H1 (cell line): ENCODE data around the gene GUCA2B. TPM values are rescaled to one million over a fixed set of nuclear protein-coding genes. Genes with fewer than 3 reads are reported as not detected.

Experiments
- CTCF ChIA-PET: fragments of 300-600 bp; sonication (Branson Sonifier 250); formaldehyde crosslinking; loops from one replicate; lab custom pipeline; 2021; ENCODE audit not compliant: partially characterized antibody; lab: Charles Lee
- POLR2A ChIA-PET: fragments of 300-600 bp; sonication (Branson Sonifier 250); formaldehyde crosslinking; loops from one replicate; lab custom pipeline; 2021; ENCODE audit warnings: inconsistent platforms; ENCODE audit not compliant: partially characterized antibody; lab: Charles Lee
- DNase-seq, 2 experiments: peaks; one replicate each; pipeline versions ENCODE4 v3.0.0 to v3.0.0-alpha.2; 2010 to 2022; ENCODE audit warnings: low spot score in 2 of 2, low read depth in 1 of 2, mixed read lengths in 1 of 2
- FAIRE-seq: peaks from 2 replicates; lab custom pipeline; 2011; peaks lifted over from hg19 to GRCh38; lab: Jason Lieb, UNC
- H2AFZ ChIP-seq: 2 replicates; pipeline ENCODE4 v1.8.1; 2012; ENCODE audit warnings: low read length, inconsistent platforms
- H2AK5ac ChIP-seq: 2 replicates; pipeline ENCODE4 v1.6.1; 2013; ENCODE audit warnings: low read depth, low read length
- H2BK120ac ChIP-seq: replicated peaks from 2 replicates; pipeline ENCODE3; 2013; ENCODE audit warnings: low read depth, low read length, inconsistent platforms
- H2BK12ac ChIP-seq: 2 replicates; pipeline ENCODE4 v1.6.1; 2013; ENCODE audit warnings: low read depth, low read length
- H2BK15ac ChIP-seq: 2 replicates; pipeline ENCODE4 v1.6.1; 2013; ENCODE audit warnings: low read length
- H2BK20ac ChIP-seq: 2 replicates; pipeline ENCODE4 v1.6.1; 2013; ENCODE audit warnings: low read length
- H2BK5ac ChIP-seq: 2 replicates; pipeline ENCODE4 v1.6.1; 2013; ENCODE audit warnings: low read depth, low read length
- H3K14ac ChIP-seq: 2 replicates; pipeline ENCODE4 v1.6.1; 2013; ENCODE audit warnings: inconsistent platforms; ENCODE audit not compliant: insufficient read length
- H3K18ac ChIP-seq: 2 replicates; pipeline ENCODE4 v1.6.1; 2013; ENCODE audit warnings: low read length; ENCODE audit errors: extremely low read depth
- H3K23ac ChIP-seq: 2 replicates; pipeline ENCODE4 v1.6.1; 2013; ENCODE audit warnings: inconsistent platforms; ENCODE audit not compliant: insufficient read length
- H3K23me2 ChIP-seq: 2 replicates; pipeline ENCODE4 v1.6.1; 2013; ENCODE audit warnings: low read depth, low read length
- H3K27ac ChIP-seq: 2 replicates; pipeline ENCODE4 v1.6.1; 2011; ENCODE audit warnings: low read depth, low read length, inconsistent platforms
- H3K27me3 ChIP-seq, 4 experiments: replicated peaks in 1 of 4; 1 replicate in 1 of 4; 2 replicates in 3 of 4; pipeline versions ENCODE4 v1.6.1 to v1.8.1; 2011 to 2013; ENCODE audit warnings: low read length in 3 of 4, mild to moderate bottlenecking in 3 of 4, inconsistent platforms in 2 of 4, mixed read lengths in 2 of 4, moderate library complexity in 1 of 4; ENCODE audit not compliant: control insufficient read depth in 3 of 4, insufficient read depth in 3 of 4; ENCODE audit errors: extremely low read depth in 1 of 4
- H3K36me3 ChIP-seq, 4 experiments: 2 replicates each; pipeline versions ENCODE4 v1.6.1 to v1.8.1; 2011 to 2013; ENCODE audit warnings: mild to moderate bottlenecking in 4 of 4, low read length in 3 of 4, moderate library complexity in 2 of 4, control low read depth in 1 of 4, inconsistent platforms in 1 of 4; ENCODE audit not compliant: insufficient read depth in 4 of 4, control insufficient read depth in 2 of 4
- H3K4ac ChIP-seq: replicated peaks from 2 replicates; pipeline ENCODE3; 2013; ENCODE audit warnings: low read length, low read depth, mixed read lengths, inconsistent platforms; ENCODE audit not compliant: insufficient read length
- H3K4me1 ChIP-seq, 4 experiments: replicated peaks in 1 of 4; 1 replicate in 1 of 4; 2 replicates in 3 of 4; pipeline versions ENCODE4 v1.6.1 to v1.8.1; 2011 to 2013; ENCODE audit warnings: low read length in 3 of 4, inconsistent platforms in 2 of 4, mixed read lengths in 1 of 4; ENCODE audit not compliant: insufficient read depth in 4 of 4, control insufficient read depth in 3 of 4
- H3K4me2 ChIP-seq, 2 experiments: 2 replicates each; pipeline versions ENCODE4 v1.6.1 to v1.8.1; 2011 to 2013; ENCODE audit warnings: low read depth in 2 of 2, low read length in 2 of 2, control low read depth in 1 of 2, inconsistent platforms in 1 of 2, mild to moderate bottlenecking in 1 of 2; ENCODE audit not compliant: insufficient read depth in 1 of 2
- H3K4me3 ChIP-seq, 4 experiments: fragments of 200-600, 300-600 bp in 1 of 4; sonication (generic), shearing (Covaris generic), sonication (Bioruptor Twin) in 1 of 4; 2 replicates each; pipeline versions ENCODE4 v1.5.1 to v1.8.1; 2011 to 2016; ENCODE audit warnings: low read length in 4 of 4, low read depth in 3 of 4, control low read depth in 2 of 4, inconsistent platforms in 2 of 4, mild to moderate bottlenecking in 2 of 4, mixed read lengths in 1 of 4, moderate library complexity in 1 of 4; ENCODE audit not compliant: insufficient read depth in 2 of 4; ENCODE audit errors: extremely low read depth in 1 of 4
- H3K56ac ChIP-seq: replicated peaks from 2 replicates; pipeline ENCODE3; 2013; ENCODE audit warnings: low read depth, mild to moderate bottlenecking, mixed read lengths, low read length, inconsistent platforms; ENCODE audit not compliant: insufficient read length
- H3K79me1 ChIP-seq: 2 replicates; pipeline ENCODE4 v1.6.1; 2013; ENCODE audit warnings: low read depth, low read length, control low read depth
- H3K79me2 ChIP-seq, 2 experiments: 2 replicates each; pipeline versions ENCODE4 v1.6.1 to v1.8.1; 2012 to 2013; ENCODE audit warnings: low read length in 2 of 2, mild to moderate bottlenecking in 2 of 2, inconsistent platforms in 1 of 2; ENCODE audit not compliant: insufficient read depth in 2 of 2, control insufficient read depth in 1 of 2
- H3K9ac ChIP-seq, 4 experiments: replicated peaks in 1 of 4; 1 replicate in 1 of 4; 2 replicates in 3 of 4; pipeline versions ENCODE4 v1.6.1 to v1.8.1; 2011 to 2013; ENCODE audit warnings: low read depth in 3 of 4, low read length in 3 of 4, control low read depth in 2 of 4, mild to moderate bottlenecking in 2 of 4, moderate library complexity in 2 of 4, inconsistent platforms in 1 of 4; ENCODE audit errors: extremely low read depth in 1 of 4
- H3K9me3 ChIP-seq, 2 experiments: 2 replicates each; pipeline versions ENCODE4 v1.6.1 to v1.8.1; 2012 to 2013; ENCODE audit warnings: mild to moderate bottlenecking in 2 of 2, moderate library complexity in 2 of 2, control low read depth in 1 of 2, inconsistent platforms in 1 of 2, low read depth in 1 of 2, low read length in 1 of 2, mixed read lengths in 1 of 2; ENCODE audit not compliant: insufficient read depth in 2 of 2
- H4K20me1 ChIP-seq, 2 experiments: replicated peaks in 1 of 2; 2 replicates each; pipeline versions ENCODE3 to v1.8.1; 2011 to 2013; ENCODE audit warnings: inconsistent platforms in 2 of 2, low read length in 2 of 2, mild to moderate bottlenecking in 1 of 2; ENCODE audit not compliant: insufficient read depth in 2 of 2, control insufficient read depth in 1 of 2
- H4K5ac ChIP-seq: 2 replicates; pipeline ENCODE4 v1.6.1; 2013; ENCODE audit warnings: low read length, low read depth, mixed read lengths, inconsistent platforms; ENCODE audit not compliant: insufficient read length
- H4K8ac ChIP-seq: 2 replicates; pipeline ENCODE4 v1.8.0; 2013; ENCODE audit warnings: mild to moderate bottlenecking, moderate library complexity, low read length, inconsistent platforms; ENCODE audit not compliant: insufficient read depth; ENCODE audit errors: extremely low read depth
- H4K91ac ChIP-seq: replicated peaks from 2 replicates; pipeline ENCODE3; 2013; ENCODE audit warnings: low read length, mixed read lengths, inconsistent platforms; ENCODE audit not compliant: insufficient read length
- BCL11A ChIP-seq, 2 experiments: IDR thresholded peaks; one replicate each; pipeline ENCODE4 v1.6.1; 2011; ENCODE audit warnings: low read depth in 2 of 2, low read length in 2 of 2, mild to moderate bottlenecking in 2 of 2
- EP300 ChIP-seq, 2 experiments: IDR thresholded peaks; 1 replicate in 1 of 2; 2 replicates in 1 of 2; pipeline ENCODE4 v1.6.1; 2011 to 2012; ENCODE audit warnings: low read depth in 2 of 2, low read length in 2 of 2, mild to moderate bottlenecking in 2 of 2, borderline replicate concordance in 1 of 2, inconsistent platforms in 1 of 2, moderate library complexity in 1 of 2
- PHF8 ChIP-seq: fragments of 200-600 bp; sonication (generic); conservative IDR thresholded peaks from 2 replicates; pipeline ENCODE4 v1.7.1; 2012; ENCODE audit warnings: low read depth, mild to moderate bottlenecking, inconsistent platforms, low read length, moderate library complexity
- RNF2 ChIP-seq: fragments of 200-900, 300-1000 bp; sonication (generic); IDR thresholded peaks from 2 replicates; pipeline ENCODE4 v1.7.1; 2016; ENCODE audit warnings: borderline replicate concordance, low read depth, mild to moderate bottlenecking, antibody characterized with exemption, low read length; ENCODE audit not compliant: poor library complexity, severe bottlenecking; ENCODE audit errors: missing control alignments
- SIN3A ChIP-seq, 2 experiments: IDR thresholded peaks in 1 of 2; conservative IDR thresholded peaks in 1 of 2; 2 replicates each; pipeline ENCODE4 v1.6.1; 2011 to 2012; ENCODE audit warnings: low read length in 2 of 2, improper control_type of control experiment in 1 of 2, low read depth in 1 of 2, mild to moderate bottlenecking in 1 of 2
- TBP ChIP-seq: IDR thresholded peaks from 2 replicates; pipeline ENCODE4 v1.6.1; 2011; ENCODE audit warnings: low read depth, low read length, improper control_type of control experiment
- WGBS, 2 experiments: shearing (Covaris generic) in 1 of 2; methylation state at CpG; one replicate each; pipeline versions ENCODE4 v1.1.6 to v1.1.7; 2013 to 2015; ENCODE audit warnings: low lambda C conversion rate in 2 of 2, mixed read lengths in 2 of 2, inconsistent platforms in 1 of 2, low coverage in 1 of 2, missing lambda C conversion rate in 1 of 2; ENCODE audit not compliant: insufficient replicate concordance in 2 of 2, insufficient coverage in 1 of 2, insufficient read length in 1 of 2; ENCODE audit errors: extremely low coverage in 1 of 2, missing lambda C conversion rate in 1 of 2; 5-methylcytosine and 5-hydroxymethylcytosine counted together
- polyA plus RNA-seq, 7 experiments: library from polyadenylated mRNA; depleted of rRNA in 3 of 7; stranded (reverse) in 5 of 7; unstranded in 2 of 7; fragments of >200 nt in 5 of 7; fragments of 200-250 nt in 2 of 7; gene quantifications; 1 replicate in 5 of 7; 2 replicates in 1 of 7; 4 replicates in 1 of 7; pipeline versions ENCODE4 v1.2.1 to v1.2.3, GENCODE V29; 2011 to 2013; ENCODE audit warnings: missing spikeins in 2 of 7, mixed read lengths in 2 of 7
- total RNA-seq: library from RNA; stranded (reverse); fragmentation: NEBNext Ultra II Directional; extraction: Animal tissue kit (Norgen Biotek cat#: 25700); gene quantifications from 2 replicates; pipeline ENCODE4 v1.2.1, GENCODE V29; 2021
- TF ChIP-seq, protein P1 (sequence below): IDR thresholded peaks from 2 replicates; pipeline ENCODE4 v1.6.1; 2011; ENCODE audit warnings: low read depth, mild to moderate bottlenecking, low read length; ENCODE audit not compliant: insufficient read depth
- TF ChIP-seq, protein P2 (sequence below): IDR thresholded peaks from 2 replicates; pipeline ENCODE4 v1.6.1; 2012; ENCODE audit warnings: low read length, inconsistent platforms

The GUCA2B gene
- total and polyA plus RNA-seq, 2 of the 8 experiments (the other 6 are each of a cell fraction or from before 2014, with no cell fraction given): not detected

DNA sequence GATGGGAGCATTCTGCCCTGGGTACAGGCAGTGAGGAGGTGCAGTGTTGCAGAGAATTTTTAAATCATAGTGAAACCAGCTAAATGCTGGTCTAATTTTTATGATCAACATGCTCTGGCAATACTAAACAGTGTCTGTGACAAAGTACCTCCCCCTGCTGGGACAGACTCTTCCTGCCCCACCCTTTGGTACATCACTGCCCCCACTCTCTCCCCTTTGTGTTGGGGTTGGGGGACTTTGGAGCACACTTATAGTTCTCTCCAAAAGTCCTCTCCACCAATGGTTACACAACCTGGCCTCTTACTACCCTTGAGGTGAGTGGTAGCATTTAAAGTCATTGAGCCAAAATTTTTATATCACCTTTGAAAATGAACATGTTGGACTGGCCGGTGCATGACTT lies 48.2 kb upstream of the GUCA2B start:
- Histone ChIP-seq H2BK5ac (no peak overlapping the region), H3K4me3 (no peak overlapping the region), H3K27me3 (no peaks in the 10 kb centered on the region), H2BK12ac (no peak overlapping the region), H3K23me2 (no peaks in the 10 kb centered on the region), H3K9ac (no peak overlapping the region), H3K18ac (no peak overlapping the region), H4K5ac (no peak overlapping the region), H3K4me1 (no peaks in the 10 kb centered on the region), H3K79me1 (no peaks in the 10 kb centered on the region), H2BK20ac (no peak overlapping the region), H3K79me2 (no peaks in the 10 kb centered on the region), H3K4me2 (no peak overlapping the region), H3K23ac (no peak overlapping the region), H4K20me1 (no peaks in the 10 kb centered on the region), H3K36me3 (no peaks in the 10 kb centered on the region), H2AFZ (no peak overlapping the region), H3K27ac (no peak overlapping the region), H3K4ac (no peak overlapping the region), H2BK15ac (no peak overlapping the region), H2BK120ac (no peak overlapping the region), H4K91ac (no peak overlapping the region), H4K8ac (no peak overlapping the region), H3K14ac (no peak overlapping the region), H3K56ac (no peak overlapping the region), H3K9me3 (no peaks in the 10 kb centered on the region), H2AK5ac (no peak overlapping the region)
- CTCF ChIA-PET: no interaction called here
- FAIRE-seq (no peak), DNase-seq (no peak)
- 88% methylated on average over 1 of the region's 1 CpG; no CpG with 5 or more reads in 1 of the 2 experiments for WGBS, 2 experiments
- POLR2A ChIA-PET: no interaction called here
- TF ChIP-seq BCL11A (IDR thresholded peaks at IDR 0.05; ENCODE audit: low read depth in 2 of 2, low read length in 2 of 2) (no peak), TBP (no peak), RNF2 (no peak), SIN3A (conservative IDR thresholded peaks at IDR 0.05 in 1 of 2, IDR thresholded peaks at IDR 0.05 in 1 of 2; ENCODE audit: low read depth in 1 of 2, low read length in 2 of 2) (no peak), EP300 (IDR thresholded peaks at IDR 0.05; ENCODE audit: borderline replicate concordance in 1 of 2, low read depth in 2 of 2, low read length in 2 of 2) (no peak), PHF8 (no peak)
- TF ChIP-seq, protein P1, sequence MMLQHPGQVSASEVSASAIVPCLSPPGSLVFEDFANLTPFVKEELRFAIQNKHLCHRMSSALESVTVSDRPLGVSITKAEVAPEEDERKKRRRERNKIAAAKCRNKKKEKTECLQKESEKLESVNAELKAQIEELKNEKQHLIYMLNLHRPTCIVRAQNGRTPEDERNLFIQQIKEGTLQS: no peak
- TF ChIP-seq, protein P2, sequence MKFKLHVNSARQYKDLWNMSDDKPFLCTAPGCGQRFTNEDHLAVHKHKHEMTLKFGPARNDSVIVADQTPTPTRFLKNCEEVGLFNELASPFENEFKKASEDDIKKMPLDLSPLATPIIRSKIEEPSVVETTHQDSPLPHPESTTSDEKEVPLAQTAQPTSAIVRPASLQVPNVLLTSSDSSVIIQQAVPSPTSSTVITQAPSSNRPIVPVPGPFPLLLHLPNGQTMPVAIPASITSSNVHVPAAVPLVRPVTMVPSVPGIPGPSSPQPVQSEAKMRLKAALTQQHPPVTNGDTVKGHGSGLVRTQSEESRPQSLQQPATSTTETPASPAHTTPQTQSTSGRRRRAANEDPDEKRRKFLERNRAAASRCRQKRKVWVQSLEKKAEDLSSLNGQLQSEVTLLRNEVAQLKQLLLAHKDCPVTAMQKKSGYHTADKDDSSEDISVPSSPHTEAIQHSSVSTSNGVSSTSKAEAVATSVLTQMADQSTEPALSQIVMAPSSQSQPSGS: no peak
